CD4-positive, alpha-beta T cell treated with Interleukin-15 for 1 hour (primary cell): ENCODE measurements around the gene SUPT20HL1.
"Not testable (repeated sequence)": the region's sequence is repeated elsewhere in the genome, so short reads cannot be mapped to it uniquely, and the experiment has no call there.

Experiments used
- DNase-seq: peaks from one replicate; pipeline ENCODE4 v3.0.0-alpha.2; 2020

Gene SUPT20HL1

DNA sequence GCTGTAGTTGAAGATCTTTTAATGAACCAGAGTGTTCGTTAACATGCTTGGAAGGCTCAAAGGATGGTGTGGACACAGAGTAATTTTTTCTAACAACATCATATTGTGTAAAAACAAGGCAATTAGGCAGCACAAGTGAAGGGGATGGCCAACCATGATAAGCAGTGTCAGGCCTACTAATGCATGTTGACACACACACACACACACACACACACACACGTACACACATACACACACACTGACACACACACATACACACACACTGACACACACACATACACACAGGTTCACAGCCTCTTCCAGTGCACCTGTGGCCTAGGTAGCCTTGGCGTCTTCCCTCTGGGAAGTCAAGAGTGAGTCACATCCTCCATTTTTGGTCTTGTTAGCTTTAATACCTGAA lies at the start of gene SUPT20HL1:
Gene SUPT20HL1, plus strand, starts transcription at position 368 of the 400 bp plus-strand sequence. CDS start 2,122 bp downstream, outside the sequence.
- no peak for DNase-seq

DNA sequence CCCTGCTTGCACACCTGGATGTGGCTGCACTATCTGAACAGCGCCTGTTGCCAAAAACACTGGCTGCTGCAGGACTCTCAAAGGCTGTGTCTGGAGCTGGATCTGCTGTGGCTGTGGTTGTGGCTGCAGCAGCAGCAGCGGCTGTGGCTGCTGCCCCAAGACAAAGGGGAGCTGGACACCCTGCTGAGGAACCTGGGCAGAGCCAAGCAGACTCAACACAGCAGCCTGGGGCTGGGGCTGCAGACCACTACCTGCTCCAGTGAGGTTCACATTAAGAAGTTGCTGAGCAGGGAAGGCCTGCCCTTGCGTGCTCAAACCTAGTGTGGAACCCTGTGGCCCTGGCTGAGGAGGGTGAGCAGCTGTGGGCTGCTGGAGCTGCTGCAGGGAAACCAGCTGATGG lies 49.5 kb upstream of the SUPT20HL1 start:
- not testable (repeated sequence) for DNase-seq

DNA sequence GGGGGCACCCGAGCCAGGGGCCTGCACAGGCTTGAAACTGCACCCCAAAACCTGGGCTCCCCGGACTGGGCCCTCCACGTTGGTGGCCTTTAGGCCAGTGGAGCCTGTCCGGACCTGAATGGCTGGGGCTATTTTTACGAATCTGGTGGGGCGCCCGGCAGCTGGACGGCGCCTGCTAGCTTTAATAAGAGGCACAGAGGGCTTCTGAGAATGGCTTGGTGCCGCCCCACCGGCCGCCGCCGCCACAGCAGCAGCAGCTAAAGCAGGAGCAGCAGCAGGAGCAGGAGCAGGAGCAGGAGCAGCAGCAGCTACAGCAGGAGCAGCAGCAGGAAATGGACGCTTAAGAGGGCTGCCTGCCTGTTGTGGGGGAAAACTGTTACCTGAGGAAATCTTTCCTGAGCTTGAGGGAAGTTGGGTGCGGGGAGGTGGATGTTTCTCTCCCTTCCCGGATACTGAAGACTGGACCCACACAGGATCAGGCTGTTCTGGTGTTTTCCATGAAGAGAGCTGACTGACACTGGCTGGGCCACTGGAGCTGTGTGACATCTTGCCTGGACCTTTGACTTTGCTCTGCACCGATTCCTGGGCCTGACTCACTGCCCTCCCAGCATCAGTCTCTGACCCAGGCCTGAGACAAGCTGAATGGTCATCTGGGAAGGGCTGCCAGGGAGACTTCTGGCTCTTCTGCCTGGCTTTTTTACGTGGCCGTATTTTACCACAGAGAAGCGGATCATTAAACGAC lies 48.8 kb upstream of the SUPT20HL1 start:
- DNase-seq = not testable (repeated sequence)

DNA sequence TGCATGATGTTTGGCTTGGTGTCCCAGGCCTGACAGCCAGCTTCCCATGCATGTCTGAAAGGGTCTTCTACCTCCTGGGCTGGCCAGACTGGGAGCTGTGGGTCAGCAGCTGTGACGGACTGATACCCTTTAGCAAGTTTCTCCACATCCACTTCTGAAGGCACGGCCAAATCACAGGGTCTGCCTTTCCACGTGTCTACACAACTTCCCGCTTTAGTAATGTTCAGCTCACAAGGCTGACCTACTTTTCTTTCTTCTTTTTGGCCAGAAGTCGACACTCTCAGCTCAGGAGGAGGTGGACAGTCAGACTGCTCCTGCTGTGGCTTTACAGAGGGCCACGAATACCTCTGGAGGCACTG lies 48.2 kb upstream of the SUPT20HL1 start:
- not testable (repeated sequence) for DNase-seq

DNA sequence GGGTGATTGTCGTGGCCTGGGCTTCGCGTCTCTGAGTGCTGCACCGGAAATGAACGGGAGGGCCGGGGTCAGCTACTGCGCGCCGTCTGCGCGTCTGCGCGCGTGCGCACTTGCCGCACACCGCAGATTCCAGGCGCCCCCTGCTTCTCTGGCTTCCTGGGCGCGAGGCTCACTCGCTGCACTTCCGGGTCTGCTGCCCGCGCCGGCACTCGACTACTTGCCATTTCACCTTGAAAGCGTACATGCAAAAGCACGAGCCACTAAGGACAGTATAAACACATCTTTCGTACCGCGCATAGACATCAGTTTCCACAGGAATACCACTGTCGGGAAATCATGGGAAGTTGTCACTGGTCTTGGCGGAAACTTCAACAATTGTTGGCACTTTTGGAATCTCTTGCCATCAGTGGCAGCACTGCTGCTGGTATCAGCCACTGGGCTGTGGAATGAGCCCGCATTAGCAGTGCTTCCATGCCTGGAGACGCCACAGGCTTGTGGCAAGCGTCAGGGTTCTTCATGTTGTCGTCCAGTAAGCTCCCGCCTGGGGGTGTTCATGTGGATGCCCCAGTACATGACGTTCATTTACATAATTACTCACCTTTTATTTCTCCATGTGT lies 46.3 kb upstream of the SUPT20HL1 start, which contains the start of gene SUPT20HL2:
Gene SUPT20HL2, minus strand, starts transcription at position 51 of the 617 bp plus-strand sequence. CDS start 754 bp downstream, outside the sequence.
- DNase-seq = no peak

DNA sequence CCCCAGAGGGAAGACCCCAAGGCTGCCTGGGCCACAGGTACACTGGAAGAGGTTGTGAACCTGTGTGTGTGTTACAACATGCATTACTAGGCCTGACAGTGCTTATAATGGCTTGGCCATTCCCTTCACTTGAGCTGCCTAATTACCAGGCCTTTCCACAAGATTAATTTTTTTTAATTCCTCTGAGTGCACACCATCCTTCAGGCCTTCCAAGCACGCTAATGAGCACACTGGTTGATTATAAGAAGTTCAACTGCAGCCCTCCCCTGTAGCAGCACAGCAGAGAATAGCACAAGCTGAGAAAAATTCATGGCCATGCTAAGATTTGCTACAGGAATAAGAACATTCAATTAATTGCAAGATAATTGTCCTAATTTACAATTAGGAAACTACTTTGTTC lies 44.3 kb upstream of the SUPT20HL1 start:
- no peak for DNase-seq

DNA sequence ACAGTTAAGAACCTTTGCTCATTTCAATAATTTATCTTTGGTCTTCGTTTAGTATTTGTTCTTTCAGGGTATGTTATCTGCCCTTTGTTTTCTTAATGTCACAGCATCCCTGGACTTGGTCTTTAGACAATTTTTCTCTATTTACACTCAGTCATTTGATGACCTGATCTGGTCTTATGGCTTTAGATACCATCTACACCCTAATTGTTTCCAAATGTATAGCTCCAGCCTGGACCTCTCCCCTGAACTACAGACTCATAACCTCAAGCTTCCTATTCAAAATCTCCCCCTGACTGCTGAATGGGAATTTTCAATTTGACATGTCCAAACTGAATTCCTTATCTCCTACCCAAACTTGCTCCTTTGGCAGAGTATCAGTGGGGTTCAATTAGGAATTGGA lies 42.9 kb upstream of the SUPT20HL1 start:
- no peak for DNase-seq

DNA sequence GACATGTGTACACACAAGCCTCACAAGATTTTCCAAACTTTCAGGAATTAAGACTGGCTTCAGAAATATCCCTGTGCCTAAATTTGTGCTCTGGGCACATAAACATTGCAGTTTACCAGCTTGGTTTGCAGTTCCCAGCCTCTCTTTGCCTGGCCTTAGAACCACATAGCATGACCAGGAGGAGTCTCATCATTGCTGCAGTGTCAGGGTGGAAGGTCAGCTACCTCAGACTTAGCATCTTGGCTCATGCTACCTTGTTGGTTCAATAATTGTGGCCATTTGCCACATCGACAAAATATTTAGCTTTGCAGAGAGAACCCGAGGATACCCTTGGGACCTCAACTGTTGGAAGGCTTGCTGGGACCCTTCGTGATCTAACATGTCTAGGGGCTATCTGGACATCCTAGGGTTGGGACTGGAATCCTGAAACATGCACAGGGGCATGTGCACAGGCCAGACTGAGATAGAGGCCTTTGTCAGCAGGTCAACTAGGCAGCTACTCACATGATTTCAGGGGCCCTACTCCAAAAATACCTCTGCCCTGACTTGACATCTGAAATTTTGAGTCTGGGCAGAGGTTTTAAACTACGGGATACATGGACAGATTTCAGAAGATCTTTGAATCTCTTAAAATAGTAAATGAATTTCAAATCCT lies 38.6 kb upstream of the SUPT20HL1 start:
- no peak for DNase-seq

DNA sequence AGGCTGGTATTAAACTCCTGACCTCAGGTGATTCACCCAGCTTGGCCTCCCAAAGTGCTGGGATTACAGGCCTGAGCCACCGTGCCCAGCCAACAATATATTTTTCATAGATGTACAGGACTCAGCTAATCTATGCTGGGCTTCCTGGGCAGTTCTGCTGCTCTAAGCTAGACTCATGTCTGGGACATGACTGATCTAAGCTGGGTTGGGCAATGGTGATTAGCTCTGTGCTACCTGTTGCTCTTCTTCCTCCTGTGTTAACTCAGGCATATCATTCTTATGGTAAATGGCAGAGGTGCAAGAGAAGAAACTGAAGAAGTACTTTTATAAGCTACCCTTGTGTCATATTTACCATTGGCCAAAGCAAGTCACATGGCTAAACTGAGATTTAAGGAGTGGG lies 35.2 kb upstream of the SUPT20HL1 start:
- no peak for DNase-seq

DNA sequence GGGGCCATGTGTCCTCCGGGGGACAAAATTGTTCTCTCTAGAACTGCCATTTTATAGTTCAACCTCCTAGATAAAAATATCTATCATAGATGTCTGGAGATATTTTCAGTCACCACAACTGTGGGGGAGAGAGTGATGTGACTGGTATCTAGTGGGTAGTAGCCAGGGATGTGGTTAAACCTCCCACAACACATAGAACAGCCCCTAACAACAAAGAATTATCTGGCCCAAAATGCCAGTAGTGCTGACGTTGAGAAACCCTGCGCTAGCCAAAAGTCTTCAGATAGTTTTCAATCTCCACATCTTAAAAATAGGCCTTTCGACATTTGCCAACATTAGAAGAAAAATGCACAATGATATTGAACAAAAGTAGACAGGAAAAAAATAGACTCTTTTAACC lies 27.6 kb upstream of the SUPT20HL1 start:
- DNase-seq = no peak

DNA sequence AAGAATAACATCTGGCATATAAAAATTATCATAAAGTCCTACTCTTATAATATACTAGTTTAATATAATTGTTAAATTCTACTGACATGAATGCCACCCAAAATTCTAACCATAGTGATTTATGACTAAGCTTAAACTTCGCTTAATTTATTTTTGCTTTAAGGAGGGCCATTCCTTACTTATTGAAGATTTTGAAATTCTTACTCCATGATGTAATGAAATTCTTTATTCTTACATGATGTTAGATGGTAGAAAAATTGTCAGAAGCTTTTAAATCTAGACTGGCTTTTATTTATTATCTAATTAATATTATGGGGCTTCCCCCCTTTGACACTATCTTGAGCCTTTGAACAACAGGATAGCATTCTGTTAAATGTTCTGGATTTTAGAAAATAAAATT lies 27.1 kb upstream of the SUPT20HL1 start:
- no peak for DNase-seq

DNA sequence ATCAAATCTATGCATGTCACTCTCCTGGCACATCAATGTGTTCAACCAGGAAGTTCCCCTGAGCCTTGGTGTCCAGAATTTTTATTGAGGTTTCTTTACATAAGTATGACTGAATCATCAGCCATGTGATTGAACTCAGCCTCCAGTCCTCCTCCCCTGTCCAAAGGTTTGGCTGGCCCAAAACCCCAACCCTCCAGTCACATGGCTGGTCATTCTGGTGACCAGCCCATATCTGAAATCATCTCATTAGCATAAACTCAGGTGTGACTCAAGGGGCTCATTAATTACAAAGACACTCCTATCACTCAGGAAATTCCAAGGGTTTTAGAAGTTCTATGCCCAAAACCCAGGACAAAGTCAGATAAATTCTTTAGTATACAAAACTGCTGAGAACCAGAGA lies 26.0 kb upstream of the SUPT20HL1 start:
- no peak for DNase-seq

DNA sequence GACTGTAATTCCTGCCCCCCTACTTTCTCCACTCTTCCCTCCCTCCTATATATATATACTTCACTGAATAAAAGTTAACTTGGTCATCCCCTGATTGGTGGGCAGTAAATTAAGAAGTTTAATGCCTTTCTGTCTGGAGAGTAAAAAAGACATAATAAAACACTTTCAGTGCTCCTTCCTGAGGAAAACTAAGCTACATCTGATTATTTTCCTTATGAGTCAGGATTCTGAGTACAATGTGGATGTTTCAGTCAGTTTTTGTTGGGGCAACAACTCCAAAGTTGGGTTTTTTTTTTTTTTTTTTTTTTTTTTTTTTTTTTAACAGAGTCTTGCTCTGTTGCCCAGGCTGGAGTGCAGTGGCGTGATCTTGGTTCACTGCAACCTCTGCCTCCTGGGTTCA lies 24.6 kb upstream of the SUPT20HL1 start:
- no peak for DNase-seq

DNA sequence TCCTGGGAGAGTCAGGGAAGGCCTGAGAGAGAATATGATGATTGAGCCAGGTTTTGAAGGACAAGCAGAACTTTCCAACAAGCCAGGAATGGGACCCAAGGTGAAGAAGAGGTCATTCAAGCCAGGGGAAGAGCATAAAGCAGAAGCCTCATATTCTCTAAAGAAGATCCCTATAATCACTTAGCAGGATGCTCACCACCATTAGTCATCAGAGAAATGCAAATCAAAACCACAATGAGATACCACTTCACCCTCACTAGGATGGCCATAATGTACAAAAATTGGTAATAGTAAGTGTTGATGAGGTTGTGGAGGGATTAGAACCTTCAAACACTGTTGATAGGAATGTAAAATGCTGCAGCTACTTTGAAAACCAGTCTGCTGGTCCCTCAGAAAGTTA lies 20.5 kb upstream of the SUPT20HL1 start:
- no peak for DNase-seq

DNA sequence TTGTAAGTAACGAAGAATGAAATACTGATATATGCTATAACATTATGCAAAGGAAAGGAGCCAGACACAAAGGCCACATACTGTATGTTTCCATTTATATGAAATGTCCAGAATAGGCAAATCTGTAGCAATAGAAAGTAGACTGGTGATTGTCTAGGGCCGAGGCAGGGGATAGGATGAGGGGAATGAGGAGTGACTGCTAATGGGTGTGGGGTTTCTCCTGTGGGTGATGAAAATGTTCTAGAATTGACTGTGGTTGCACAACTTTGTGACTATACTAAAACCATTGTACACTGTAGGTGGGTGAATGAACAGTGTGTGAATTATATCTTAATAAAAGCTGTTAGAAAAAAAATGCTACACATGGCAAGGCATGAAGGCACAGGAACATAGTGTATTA lies 19.9 kb upstream of the SUPT20HL1 start:
- no peak for DNase-seq

DNA sequence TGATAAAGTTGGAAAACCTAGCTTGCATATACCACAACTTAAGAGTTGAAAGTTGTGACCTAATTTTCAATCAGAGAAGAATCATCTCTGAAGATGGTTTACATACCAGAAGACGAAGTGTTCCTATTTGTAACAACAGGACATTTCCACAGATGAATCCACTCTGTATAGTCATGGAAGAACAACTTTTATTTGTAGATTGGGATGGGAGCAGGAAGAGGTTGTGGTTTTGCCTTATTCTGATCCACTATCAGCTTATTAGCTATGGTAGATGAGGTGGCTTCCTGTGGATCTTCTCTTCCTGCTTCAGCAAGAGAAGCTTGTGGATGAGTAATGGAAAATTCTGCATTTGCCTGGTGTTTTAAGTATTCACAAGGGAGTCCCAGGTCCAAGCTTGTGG lies 18.6 kb upstream of the SUPT20HL1 start:
- no peak for DNase-seq

DNA sequence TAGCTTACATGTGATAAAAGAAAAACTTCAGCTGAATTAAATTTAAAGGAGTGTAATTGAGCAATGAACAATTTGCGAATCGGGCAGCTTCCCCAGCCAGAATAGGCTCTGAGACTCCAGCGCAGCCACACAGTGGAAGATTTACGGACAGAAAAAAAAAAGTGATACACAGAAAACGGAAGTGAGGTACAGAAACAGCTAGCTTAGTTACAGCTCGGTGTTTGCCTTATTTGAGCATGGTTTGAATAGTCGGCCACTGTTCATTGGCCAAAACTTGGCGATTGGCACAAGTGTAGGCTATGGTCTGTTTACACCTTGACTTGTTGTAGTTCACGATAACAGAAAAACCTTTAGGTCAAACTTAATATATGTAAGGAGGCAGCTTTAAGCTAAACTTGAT lies 16.7 kb upstream of the SUPT20HL1 start:
- DNase-seq = no peak

DNA sequence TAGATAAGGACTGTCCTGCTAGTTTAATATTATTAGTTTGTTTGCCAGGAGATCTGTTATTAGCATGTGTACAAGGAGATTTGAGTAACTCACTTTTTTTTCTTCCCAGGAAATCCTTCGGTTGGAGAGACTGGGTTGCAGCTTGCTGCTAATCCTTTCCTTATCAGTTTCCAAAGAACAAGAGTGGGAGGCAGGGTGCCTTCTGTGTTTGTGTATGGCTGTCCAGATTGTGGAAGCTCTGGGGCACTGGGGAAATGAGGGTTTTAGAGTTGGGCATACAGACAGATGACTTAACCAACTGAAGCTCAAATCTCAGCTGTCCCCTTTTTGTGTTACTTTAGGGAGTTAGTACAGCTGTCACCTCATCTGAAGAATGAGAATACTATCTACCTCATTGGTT lies 12.6 kb upstream of the SUPT20HL1 start:
- no peak for DNase-seq

DNA sequence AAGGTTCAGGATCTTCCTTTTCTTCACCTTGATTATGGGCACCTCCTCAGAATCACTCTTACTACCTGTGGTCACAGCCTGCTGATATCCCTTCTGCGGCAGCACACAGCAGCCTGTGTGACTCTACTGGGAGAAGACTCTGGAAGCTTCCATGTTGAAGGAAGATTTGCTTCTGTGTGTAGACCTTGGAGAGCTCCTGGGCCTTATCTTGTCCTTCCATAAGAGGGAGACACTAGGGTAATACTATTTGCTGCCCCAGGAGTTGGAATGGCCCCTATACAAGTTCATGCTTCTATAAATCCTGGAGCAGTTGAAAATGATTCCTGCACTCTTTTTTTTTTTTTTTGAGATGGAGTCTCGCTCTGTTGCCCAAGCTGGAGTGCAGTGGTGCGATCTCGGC lies 10.2 kb upstream of the SUPT20HL1 start:
- no peak for DNase-seq

DNA sequence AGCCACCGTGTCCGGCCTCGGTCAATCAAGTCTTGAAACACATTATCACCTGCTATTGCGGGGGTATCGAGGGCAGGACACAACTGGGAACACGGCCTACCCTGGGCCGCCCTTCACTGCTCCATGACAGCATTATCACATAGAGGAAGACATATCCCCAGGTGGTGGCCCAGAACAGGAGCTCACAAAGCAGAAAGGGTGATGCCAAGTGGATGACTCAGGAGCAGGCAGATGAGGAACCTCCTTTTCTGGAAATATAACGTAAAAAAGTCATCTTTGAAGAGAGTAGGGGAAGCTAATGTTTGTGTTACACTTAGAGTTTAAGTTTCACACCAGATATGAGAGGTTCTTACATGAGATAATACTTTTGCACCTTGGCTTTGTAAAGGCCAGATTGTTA lies 5.3 kb upstream of the SUPT20HL1 start:
- DNase-seq = no peak

DNA sequence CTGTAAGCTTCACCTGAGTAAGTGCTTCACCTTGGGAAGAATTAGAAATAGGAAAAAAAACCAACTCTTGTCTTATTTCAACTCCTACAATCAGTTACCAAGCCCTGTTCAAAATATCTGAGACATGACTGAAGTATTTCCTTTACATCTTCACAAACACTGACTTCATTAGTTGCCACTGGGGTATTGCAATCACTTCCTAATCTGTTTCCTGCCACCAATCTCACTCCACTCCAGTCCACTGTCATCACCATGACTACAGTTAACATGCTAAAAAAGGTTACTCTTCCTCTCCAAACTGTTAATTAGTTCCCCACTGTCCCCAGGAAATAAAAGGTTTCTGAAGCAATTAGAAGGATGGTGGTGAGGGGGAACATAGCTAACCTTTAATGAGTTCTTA lies 3.3 kb upstream of the SUPT20HL1 start:
- DNase-seq = no peak

DNA sequence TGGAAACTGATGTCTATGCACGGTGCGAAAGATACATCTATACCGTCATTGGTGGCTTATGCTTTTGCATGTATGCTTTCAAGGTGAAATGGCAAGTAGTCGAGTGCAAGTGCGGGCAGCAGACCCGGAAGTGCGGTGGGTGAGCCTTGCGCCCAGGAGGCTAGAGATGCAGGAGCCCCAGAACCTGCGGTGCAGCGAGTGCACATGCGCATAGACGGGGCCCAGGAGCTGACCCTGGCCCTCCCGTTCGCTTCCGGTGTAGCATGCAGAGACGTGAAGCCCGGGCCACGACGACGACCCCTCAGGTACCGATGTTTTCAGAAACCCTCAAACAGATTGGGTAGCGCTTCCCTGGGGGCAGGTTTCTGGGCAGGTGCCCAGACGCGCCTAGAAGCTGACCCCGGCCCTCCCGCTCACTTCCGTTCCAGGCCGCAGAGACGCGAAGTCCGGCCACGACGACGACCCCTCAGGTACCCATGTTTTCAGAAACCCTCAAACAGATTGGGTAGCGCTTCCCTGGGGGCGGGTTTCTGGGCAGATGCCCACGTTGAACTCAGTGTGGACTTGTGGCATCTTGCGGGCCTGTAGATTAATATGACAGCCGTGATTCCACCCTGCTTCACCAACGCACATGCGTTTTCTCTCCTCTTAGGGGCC lies 1.8 kb downstream of the SUPT20HL1 start:
- not testable (repeated sequence) for DNase-seq

DNA sequence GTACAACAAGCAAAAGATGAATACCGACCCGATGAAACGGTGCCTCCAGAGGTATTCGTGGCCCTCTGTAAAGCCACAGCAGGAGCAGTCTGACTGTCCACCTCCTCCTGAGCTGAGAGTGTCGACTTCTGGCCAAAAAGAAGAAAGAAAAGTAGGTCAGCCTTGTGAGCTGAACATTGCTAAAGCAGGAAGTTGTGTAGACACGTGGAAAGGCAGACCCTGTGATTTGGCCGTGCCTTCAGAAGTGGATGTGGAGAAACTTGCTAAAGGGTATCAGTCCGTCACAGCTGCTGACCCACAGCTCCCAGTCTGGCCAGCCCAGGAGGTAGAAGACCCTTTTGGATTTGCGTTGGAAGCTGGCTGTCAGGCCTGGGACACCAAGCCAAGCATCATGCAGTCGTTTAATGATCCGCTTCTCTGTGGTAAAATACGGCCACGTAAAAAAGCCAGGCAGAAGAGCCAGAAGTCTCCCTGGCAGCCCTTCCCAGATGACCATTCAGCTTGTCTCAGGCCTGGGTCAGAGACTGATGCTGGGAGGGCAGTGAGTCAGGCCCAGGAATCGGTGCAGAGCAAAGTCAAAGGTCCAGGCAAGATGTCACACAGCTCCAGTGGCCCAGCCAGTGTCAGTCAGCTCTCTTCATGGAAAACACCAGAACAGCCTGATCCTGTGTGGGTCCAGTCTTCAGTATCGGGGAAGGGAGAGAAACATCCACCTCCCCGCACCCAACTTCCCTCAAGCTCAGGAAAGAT lies 3.2 kb downstream of the SUPT20HL1 start:
- not testable (repeated sequence) for DNase-seq
